ENCODE results near the gene GFOD2.

DNA sequence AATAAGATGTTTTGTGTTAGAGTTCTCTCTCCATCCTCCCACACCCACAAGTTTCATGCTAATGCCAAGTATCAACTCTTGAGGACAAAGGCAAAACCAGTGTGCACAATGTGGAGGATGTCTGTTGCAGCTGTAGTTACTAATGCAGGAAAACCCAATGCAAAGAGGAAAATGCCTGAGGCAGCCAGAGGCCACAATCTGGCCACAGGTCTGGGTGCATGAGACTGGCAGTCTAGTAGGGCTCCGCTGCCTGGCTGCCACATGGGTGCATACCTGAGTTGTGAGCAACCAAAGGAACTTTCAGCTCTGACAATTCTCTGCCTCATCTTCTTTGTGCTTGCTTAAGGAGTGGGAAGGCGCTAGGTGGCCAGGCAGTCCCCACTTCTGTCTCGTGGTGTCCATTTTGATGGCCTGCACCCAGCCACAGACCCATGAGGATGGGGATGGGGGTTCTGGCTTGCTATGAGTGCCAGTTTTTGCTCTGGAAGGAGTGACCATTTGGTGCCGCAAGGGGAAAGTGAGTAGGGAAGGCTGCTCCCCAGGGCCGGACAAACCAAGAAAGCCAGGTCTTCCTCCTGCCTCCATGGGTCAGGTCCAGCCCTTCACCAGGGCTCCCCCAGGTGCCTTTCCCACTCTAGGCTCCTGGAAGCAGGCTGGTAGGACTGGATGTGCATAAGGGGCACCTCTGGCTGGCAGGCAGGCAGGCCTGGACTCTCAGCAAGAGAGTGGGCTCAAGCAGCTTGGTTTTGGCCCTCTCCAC is 4.2 kb upstream of the GFOD2 start:
- TF ChIP-seq POLR2A (IDR thresholded peaks at IDR 0.05; ENCODE audit: control extremely low read depth in 1 of 2, low read depth in 2 of 2, low read length in 2 of 2), result no peak
- no peak for TF ChIP-seq HDAC2 (IDR thresholded peaks at IDR 0.05; ENCODE audit: borderline replicate concordance in 1 of 2, low read depth in 2 of 2, low read length in 2 of 2)
- TF ChIP-seq EP300 (IDR thresholded peaks at IDR 0.05; ENCODE audit: borderline replicate concordance in 1 of 2, low read depth in 2 of 2, low read length in 2 of 2), result no peak
- TF ChIP-seq, protein P1, sequence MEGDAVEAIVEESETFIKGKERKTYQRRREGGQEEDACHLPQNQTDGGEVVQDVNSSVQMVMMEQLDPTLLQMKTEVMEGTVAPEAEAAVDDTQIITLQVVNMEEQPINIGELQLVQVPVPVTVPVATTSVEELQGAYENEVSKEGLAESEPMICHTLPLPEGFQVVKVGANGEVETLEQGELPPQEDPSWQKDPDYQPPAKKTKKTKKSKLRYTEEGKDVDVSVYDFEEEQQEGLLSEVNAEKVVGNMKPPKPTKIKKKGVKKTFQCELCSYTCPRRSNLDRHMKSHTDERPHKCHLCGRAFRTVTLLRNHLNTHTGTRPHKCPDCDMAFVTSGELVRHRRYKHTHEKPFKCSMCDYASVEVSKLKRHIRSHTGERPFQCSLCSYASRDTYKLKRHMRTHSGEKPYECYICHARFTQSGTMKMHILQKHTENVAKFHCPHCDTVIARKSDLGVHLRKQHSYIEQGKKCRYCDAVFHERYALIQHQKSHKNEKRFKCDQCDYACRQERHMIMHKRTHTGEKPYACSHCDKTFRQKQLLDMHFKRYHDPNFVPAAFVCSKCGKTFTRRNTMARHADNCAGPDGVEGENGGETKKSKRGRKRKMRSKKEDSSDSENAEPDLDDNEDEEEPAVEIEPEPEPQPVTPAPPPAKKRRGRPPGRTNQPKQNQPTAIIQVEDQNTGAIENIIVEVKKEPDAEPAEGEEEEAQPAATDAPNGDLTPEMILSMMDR (IDR thresholded peaks at IDR 0.05; ENCODE audit: control extremely low read depth in 1 of 3, insufficient read depth in 1 of 3, low read depth in 1 of 3, low read length in 3 of 3), result no peak
- no peak for TF ChIP-seq JUND (IDR thresholded peaks at IDR 0.05; ENCODE audit: low read length)
- no peak for TF ChIP-seq EZH2 (IDR thresholded peaks at IDR 0.05; ENCODE audit: low read depth, low read length, severe bottlenecking)

Data from H1 (cell line).